Activated CD4-positive, CD25-positive, alpha-beta regulatory T cell treated with anti-CD3 and anti-CD28 coated beads, Interleukin-2, amount 50 U/mL, for 72 hours (primary cell): Measurements from ENCODE around the gene AUH.
"Not testable (repeated sequence)": the region's sequence is repeated elsewhere in the genome, so short reads cannot be mapped to it uniquely, and the experiment has no call there.

Experiments
- DNase-seq: peaks from one replicate; pipeline ENCODE4 v3.0.0; 2021

AUH gene

GRCh38 chr9:91378054-91378453, 16.3 kb upstream of the AUH start:
- DNase-seq: not testable (repeated sequence)

GRCh38 chr9:91376239-91376638, 14.5 kb upstream of the AUH start:
- DNase-seq: no peak

- no peak for DNase-seq
Observed at GRCh38 chr9:91374939-91375338, 13.2 kb upstream of the AUH start.

DNA sequence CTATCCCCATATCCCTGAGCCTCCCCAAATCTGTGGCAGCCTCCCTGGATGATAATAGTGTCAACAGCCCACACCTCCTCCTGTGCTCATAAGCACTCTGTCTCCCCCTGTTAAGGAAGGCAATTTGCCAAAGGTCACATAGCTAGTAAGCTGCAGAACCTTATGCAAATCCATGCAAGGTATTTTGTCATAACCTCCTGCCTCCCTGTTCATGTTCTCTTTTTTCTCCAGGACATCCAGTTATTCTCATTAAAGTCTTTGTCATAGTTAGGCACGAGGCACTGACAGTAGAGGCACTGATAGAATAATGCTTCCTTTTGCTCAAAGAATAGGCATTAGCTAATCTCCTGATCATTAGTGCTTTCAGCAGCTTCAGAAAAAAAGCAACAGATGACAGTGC, 10.2 kb upstream of the AUH start:
- DNase-seq: no peak

DNA sequence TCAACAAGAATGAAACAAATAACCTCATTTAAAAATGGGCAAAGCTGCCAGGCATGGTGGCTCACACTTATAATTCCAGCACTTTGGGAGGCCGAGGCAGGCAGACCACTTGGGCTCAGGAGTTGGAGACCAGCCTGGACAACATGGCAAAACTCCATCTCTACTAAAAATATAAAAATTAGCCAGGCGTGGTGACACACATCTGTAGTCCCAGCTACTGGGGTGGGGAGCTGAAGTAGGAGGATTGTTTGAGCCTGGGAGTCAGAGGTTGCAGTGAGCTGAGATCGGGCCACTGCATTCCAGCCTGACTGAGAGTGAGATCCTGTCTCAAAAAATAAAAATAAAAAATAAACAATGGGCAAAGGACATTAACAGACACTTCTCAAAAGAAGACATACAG, 8.3 kb upstream of the AUH start:
- DNase-seq: not testable (repeated sequence)

- no peak for DNase-seq
Observed at GRCh38 chr9:91364702-91365101, 3.0 kb upstream of the AUH start.

GRCh38 chr9:91364005-91364404, 2.3 kb upstream of the AUH start:
- no peak for DNase-seq

DNA sequence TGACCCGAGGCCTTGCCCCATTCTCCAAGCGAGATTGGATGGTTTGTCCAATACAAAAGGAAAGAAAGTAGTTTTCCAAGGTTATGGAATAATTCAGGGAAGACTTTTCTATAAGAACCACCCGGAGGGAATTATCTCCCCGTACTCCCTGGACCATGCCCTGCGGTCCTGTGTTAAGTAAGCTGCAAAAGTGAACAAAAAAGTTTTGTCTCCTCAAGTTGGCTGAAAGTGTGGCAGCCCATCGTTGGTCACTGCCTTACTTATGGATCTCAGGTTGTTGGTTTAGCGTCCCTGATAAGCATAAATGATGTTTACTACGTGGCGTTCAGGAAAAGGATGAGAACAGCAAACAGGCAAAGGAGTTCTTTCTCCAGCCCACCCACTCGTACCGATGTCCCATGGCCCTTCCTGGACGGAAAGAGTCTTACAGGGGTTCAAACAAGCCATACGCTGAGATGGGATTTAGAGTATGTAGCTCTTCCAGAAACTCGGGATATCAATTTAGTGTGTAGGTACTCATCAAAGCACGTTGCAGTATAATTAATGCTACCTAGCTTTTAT, 413 bp upstream of the AUH start:
- no peak for DNase-seq

DNA sequence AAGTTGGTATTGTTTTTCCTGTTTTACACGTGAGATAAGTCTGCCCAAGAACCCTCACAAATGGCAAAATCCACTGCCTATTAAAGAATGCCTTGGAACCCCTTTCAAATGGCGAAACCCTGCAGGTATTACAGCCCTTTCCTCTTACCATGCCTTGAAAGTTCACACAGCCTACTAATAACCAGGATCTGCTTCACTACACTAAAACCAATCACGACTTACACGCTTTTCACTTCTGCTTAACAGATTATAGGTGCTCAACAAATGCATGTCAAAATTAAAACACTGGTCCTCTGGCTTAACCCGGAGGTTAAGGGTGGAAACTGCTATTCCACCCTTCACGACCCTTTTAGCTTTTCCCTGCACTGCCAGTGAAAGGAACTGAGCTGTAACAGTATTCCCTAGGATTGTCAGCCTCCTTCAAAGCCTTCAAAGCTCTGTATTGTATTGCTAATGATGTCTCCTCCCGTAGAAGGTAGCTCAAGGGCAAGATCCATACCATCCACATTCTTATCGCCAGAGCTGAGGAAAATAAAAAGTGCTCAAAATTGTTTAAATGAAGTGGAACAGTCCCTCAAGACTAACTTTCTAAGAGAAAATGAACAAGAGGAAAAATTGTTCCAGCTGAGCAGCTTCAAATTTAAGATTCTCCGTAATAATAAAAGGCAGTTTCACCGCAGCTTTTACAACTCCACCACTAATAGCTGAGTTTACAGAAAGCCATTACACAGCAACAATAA, 997 bp downstream of the AUH start:
- no peak for DNase-seq

GRCh38 chr9:91359734-91360470, 1.8 kb downstream of the AUH start:
- no peak for DNase-seq

- no peak for DNase-seq
Observed at GRCh38 chr9:91359083-91359482, 2.6 kb downstream of the AUH start.

DNA sequence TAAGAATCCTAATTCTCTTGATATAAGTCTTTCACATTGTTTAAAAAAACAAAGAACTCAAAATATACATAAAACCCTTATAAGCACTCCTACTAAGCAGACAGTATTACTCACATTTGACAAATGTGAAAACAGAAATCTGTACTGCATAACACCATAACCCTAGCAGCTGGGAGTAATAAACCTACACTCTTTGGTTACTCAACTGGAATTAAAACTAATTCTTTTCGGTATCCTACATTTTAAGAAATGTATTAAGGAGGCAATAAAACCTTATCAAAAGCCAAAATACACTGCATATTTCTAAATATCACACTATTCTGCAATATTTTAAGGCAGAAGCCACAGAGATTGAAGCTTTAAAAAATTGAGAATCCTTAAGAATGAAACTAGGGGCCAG, 6.8 kb downstream of the AUH start:
- DNase-seq: no peak

DNA sequence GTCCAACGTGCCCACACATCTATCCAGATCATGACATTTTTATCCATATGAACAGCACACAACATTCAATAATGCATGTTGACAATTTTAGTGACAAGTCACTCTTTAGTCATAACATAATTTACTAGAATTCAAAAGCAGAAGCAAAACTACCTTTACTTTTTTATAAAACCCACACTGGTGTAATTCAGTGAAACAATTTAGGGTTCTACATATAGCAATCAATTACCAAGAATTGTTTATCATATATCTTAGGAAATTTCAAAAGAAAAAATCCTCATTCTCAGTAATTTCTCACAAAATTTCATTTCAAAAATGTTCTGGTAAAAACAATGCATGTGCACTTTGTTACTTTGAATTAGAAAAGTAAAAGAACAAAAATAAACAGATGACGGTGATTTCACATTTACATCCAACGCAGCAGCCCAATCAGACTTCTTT, 12.6 kb downstream of the AUH start:
- DNase-seq: no peak

DNA sequence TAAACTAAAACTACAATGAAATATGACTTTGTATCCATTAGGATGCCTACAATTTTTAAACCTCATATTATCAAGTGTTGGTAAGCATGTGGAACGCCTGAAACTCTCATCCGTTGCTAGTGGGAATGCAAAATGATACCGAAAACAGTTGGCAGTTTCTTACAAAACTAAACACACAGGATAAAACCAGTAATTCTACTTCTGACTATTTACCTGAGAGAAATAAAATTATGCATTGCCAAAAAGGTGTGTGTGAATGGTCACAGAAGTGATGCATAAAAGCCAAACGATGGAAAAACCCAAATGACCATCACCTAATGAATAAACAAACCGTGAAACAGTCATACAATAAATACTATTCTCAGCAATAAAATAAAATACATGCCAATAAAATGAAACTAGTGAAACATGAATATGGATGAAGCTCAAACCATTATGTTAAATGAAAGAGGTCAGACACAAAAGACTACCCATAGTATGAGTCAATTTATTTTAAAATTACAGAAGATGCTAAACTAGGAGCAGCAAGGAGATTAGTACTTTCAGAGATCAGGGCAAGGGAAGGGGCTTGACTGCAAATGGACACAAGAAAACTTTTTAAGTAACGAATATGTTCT, 13.4 kb downstream of the AUH start:
- no peak for DNase-seq

GRCh38 chr9:91347377-91347776, 14.3 kb downstream of the AUH start:
- no peak for DNase-seq

- DNase-seq: no peak
Observed at GRCh38 chr9:91346644-91347043, 15.1 kb downstream of the AUH start.

DNA sequence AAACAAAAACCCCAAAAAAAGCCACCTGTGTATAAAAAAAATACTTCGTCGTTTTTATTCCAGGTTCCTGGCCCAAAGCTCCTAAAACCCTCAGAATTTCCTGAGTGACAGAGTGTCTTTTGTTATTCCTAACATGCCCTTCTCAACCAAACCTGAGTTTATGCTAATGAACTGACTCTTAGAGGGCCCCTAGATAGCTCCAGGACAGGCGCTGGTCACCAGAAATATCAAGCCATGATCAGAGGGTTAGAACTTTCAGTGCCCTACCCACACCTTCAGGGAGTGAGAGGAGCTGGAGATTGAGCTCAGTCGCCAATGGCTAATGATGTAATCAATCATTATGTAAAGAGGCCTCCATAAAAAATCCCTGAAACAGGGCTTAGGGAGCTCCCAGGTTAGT, 15.7 kb downstream of the AUH start:
- no peak for DNase-seq

DNA sequence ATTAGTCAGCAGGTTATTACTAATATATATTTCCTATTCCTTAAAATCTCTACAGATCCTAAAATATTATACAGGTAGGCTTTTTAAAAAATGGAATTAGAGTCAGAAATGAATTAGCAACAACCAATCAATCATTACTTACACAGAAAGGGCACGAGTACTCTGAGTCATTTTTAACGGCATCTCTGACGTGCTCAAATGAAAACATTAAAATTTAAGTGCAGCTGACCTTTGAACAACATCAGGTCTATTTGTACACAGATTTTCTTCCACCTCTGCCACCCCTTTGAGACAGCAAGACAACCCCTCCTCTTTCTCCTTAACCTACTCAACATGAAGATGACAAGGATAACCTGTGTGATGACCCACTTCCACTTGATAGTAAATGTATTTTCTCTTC, 19.1 kb downstream of the AUH start:
- DNase-seq: no peak

- DNase-seq: no peak
Observed at GRCh38 chr9:91341749-91342148, 20.0 kb downstream of the AUH start.

DNA sequence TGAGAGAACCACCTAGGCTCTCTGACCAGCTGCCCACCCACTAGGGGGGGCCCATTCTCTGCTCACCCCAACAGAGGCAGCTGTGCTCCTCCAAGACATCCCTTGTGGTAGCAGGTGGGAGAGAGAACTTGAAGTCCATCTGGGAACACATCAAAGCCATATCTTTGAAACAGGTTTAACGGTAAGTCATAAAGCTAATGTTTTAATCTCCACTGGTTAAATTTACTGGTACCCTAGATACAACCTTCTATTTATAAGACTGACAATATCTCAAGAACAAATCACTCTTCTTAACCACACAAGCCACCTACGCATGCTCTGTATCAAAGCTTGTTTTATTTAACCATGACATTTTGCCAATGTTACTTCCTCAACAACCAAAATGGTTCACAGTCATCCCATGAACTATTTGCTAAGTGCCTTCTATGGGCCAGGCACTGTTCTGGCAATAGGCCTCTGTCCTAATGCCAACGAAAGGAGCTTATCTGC, 20.4 kb downstream of the AUH start:
- DNase-seq: no peak

- no peak for DNase-seq
Observed at GRCh38 chr9:91340395-91340967, 21.2 kb downstream of the AUH start.

- DNase-seq: no peak
Observed at GRCh38 chr9:91338681-91339080, 23.0 kb downstream of the AUH start.

- DNase-seq: no peak
Observed at GRCh38 chr9:91336786-91337185, 24.9 kb downstream of the AUH start.
